ENCODE results near the gene TOR3A. TPM values are rescaled to one million over a fixed set of nuclear protein-coding genes. Genes with fewer than 3 reads are reported as not detected.
A peak's percentile ranks its signal among the peaks of the same experiment; 100 is the strongest.
"Not testable (repeated sequence)": the region's sequence is repeated elsewhere in the genome, so short reads cannot be mapped to it uniquely, and the experiment has no call there.

The TOR3A gene
- total RNA-seq, 4 donors from 2014 or later: 27.0 to 55.8 (median 48.2) TPM

DNA sequence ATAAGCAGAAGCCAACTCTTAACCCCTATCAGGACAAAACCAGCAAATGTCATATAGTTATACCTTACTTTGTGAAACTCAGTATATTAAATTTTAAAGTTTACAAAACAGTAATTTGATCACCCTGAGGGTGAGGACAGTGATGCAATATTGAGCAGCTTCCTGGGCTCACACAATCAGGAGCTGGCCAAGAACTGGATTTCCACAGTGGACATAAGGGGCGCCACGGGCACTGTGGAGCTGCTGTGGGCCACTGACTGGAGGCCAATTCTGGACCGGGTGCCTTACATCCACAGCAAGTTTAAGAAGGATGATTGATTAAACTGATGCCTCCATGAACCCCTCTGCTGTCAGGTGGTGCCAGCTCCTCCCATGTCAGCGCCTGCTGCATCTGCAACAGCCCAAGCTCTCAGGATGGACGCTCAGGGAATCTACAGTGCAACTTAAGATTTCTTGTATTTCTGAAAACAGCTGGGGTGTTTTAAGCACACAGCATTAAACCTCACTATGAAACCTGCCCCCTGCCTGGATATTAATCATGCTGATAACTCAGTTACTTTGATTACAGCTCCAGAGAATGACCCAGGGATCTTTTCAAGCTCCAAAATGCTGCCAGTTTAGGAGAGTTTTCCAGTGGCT, 55.9 kb downstream of the TOR3A start:
- TF ChIP-seq, protein P1, sequence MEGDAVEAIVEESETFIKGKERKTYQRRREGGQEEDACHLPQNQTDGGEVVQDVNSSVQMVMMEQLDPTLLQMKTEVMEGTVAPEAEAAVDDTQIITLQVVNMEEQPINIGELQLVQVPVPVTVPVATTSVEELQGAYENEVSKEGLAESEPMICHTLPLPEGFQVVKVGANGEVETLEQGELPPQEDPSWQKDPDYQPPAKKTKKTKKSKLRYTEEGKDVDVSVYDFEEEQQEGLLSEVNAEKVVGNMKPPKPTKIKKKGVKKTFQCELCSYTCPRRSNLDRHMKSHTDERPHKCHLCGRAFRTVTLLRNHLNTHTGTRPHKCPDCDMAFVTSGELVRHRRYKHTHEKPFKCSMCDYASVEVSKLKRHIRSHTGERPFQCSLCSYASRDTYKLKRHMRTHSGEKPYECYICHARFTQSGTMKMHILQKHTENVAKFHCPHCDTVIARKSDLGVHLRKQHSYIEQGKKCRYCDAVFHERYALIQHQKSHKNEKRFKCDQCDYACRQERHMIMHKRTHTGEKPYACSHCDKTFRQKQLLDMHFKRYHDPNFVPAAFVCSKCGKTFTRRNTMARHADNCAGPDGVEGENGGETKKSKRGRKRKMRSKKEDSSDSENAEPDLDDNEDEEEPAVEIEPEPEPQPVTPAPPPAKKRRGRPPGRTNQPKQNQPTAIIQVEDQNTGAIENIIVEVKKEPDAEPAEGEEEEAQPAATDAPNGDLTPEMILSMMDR (IDR thresholded peaks at IDR 0.05): no peak
- TF ChIP-seq POLR2A (IDR thresholded peaks at IDR 0.05): no peak
- WGBS, 2 donors: 73 to 85% methylated on average over 5 of the region's 5 CpGs
- intact Hi-C loops (cut with DNase I; ENCODE audit: low total_unique reads): no loop called here
- no peak for DNase-seq (ENCODE audit: low spot score in 2 of 2)
- H3K4me3 ChIP-seq (ENCODE audit: low read depth, poor library complexity, severe bottlenecking): no peak overlapping the region

DNA sequence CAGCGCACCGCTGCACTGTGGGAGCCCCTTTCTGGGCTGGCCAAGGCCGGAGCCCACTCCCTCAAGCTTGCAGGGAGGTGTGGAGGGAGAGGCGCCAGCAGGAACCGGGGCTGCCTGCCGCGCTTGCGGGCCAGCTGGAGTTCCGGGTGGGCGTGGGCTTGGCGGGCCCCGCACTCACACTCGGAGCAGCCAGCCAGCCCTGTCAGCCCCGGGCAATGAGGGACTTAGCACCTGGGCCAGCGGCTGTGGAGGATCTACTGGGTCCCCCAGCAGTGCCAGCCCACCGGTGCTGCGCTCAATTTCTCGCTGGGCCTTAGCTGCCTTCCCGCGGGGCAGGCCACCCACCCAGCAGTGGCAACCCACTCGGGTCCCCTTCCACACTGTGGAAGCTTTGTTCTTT, 56.9 kb downstream of the TOR3A start:
- H3K4me3 ChIP-seq (ENCODE audit: low read depth, poor library complexity, severe bottlenecking); intact Hi-C loops (cut with DNase I; ENCODE audit: low total_unique reads); DNase-seq (ENCODE audit: low spot score in 2 of 2): not testable (repeated sequence)
- WGBS, 2 donors: 98 to 99% methylated on average over 14 to 16 of the region's 21 CpGs

DNA sequence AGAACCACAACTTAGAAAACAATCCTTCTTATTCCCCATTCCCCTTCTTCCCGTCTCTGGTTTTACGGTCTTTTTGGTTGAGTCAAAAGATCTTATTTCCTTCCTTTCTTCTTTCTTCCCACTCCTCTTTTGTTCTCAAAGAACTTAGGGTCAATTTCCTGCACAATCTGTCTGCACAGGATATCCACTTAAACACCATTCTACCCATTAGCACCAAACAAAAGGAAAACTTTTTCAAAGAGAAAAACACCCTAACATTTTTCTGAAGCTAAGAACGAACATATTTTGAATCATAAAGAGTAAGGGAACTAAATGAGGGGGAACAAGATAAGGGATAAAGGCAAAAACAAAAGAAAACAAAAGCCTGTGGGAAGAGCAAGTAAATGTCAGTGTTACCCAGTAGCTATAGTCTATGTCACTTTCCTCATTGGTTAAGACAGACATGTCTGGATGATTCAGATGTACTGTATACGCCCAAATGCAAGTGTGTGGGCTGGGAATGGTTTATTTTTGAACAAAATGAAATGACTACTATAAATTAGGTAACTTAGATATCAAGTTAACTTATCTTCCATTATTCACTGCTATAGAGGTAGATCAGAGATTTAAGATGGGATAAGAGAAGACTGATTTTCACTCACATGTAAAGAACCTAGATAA, 59.9 kb downstream of the TOR3A start:
- WGBS, 2 donors: 38 to 40% methylated on average over 4 of the region's 4 CpGs
- H3K4me3 ChIP-seq (ENCODE audit: low read depth, poor library complexity, severe bottlenecking): no peak overlapping the region
- TF ChIP-seq, protein P1 (IDR thresholded peaks at IDR 0.05): no peak
- DNase-seq (ENCODE audit: low spot score in 2 of 2): no peak
- intact Hi-C loops (cut with DNase I; ENCODE audit: low total_unique reads): no loop called here

DNA sequence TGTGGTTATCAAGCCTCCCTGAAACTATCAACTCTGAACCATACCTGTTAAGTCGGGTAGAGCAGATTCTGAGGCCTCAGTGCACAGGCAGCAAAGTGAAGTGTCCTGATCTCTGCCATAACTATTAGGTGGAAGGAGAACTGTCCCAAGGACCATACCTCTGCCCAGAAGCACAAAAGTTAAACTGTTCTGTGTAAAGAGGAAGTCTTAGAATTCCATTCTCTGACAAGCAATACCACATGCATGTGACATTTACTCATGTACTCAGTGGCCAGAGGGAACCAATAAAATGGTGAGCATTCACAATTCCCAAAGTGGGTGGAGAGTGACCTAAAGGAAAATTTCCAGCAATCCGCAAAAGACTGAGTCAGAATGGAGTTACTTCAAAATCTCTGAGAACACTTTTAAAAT, 61.0 kb downstream of the TOR3A start:
- H3K4me3 ChIP-seq (ENCODE audit: low read depth, poor library complexity, severe bottlenecking): no peak overlapping the region
- 52 to 58% methylated on average over 2 of the region's 2 CpGs for WGBS, 2 donors
- TF ChIP-seq, protein P1 (IDR thresholded peaks at IDR 0.05): no peak
- no peak for TF ChIP-seq POLR2A (IDR thresholded peaks at IDR 0.05)
- intact Hi-C loops (cut with DNase I; ENCODE audit: low total_unique reads): no loop called here
- DNase-seq (ENCODE audit: low spot score in 2 of 2): peak in 1 of 2 donors; percentile 70

DNA sequence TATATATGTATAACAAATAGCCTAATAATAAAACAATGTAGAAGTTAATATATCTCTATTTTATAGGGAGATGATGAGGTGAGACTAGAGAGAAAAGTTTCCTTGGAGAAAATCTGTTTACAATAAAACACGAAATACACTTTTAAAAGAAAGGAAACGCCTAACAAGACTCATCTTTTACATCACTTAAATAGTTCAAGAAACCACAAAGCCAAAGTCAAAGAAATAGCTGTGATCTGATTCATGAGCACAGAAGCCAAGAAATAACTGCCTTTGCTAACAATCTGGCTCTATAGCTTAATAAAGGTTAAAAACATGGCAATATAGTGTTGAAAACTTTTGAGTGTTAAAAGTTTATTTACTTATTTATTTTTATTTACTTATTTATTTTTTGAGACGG, 61.5 kb downstream of the TOR3A start:
- no peak overlapping the region for H3K4me3 ChIP-seq (ENCODE audit: low read depth, poor library complexity, severe bottlenecking)
- intact Hi-C loops (cut with DNase I; ENCODE audit: low total_unique reads): no loop called here
- no peak for TF ChIP-seq POLR2A (IDR thresholded peaks at IDR 0.05)
- TF ChIP-seq, protein P1 (IDR thresholded peaks at IDR 0.05): no peak
- no peak for DNase-seq (ENCODE audit: low spot score in 2 of 2)
- 31 to 37% methylated on average over 3 of the region's 3 CpGs for WGBS, 2 donors

DNA sequence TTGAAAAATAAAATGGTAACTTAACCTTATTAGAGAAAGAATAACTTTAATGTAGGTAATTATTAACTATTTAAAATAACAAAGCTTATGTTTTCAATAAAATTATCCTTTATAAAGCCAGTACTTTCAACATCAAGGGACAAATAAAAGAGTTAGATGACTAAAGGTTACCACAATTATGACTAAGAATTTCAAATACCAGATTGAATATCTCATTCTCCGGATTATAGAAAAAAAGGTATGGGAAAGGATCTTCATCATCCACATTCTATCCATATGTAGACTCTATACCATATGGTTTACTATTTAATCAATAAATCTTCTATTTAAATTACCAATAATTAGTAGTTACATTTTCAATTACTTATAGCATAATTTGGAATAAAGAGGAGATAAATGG, 62.8 kb downstream of the TOR3A start:
- no peak overlapping the region for H3K4me3 ChIP-seq (ENCODE audit: low read depth, poor library complexity, severe bottlenecking)
- 88 to 91% methylated on average over 1 of the region's 1 CpG for WGBS, 2 donors
- DNase-seq (ENCODE audit: low spot score in 2 of 2): no peak
- intact Hi-C loops (cut with DNase I; ENCODE audit: low total_unique reads): no loop called here
- TF ChIP-seq, protein P1 (IDR thresholded peaks at IDR 0.05): no peak
- TF ChIP-seq POLR2A (IDR thresholded peaks at IDR 0.05): no peak
